HG02885 (cell line): ENCODE measurements around the gene DNAJA2.
A peak's percentile ranks its signal among the peaks of the same experiment; 100 is the strongest.
"Not testable (repeated sequence)": the region's sequence is repeated elsewhere in the genome, so short reads cannot be mapped to it uniquely, and the experiment has no call there.

Experiments used
- ATAC-seq: cut with Tn5 transposase; IDR thresholded peaks from one replicate; pipeline ENCODE4 v1.9.1; 2021; ENCODE audit warnings: mild to moderate bottlenecking; ENCODE audit not compliant: unreplicated experiment, poor library complexity

DNAJA2 gene

DNA sequence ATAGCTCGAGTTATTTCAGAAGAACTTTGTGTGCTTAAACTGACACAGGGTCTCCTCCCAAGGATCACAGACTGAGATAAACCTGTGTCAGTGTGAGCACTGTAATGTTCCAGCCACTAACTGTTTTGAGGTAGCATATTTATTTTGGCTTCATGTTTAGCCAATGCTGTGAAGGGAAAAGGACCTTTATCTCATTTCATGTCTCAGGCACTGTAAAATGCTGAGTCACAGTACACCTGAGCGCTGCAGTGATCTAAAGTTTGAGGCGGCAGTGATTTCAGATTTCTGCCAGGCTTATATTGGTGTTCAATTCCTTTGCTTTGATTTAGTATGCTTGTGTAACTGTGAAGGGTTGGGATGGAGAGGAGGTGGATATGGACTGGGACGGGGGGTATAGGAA is 3.1 kb upstream of the DNAJA2 start:
- no peak for ATAC-seq

DNA sequence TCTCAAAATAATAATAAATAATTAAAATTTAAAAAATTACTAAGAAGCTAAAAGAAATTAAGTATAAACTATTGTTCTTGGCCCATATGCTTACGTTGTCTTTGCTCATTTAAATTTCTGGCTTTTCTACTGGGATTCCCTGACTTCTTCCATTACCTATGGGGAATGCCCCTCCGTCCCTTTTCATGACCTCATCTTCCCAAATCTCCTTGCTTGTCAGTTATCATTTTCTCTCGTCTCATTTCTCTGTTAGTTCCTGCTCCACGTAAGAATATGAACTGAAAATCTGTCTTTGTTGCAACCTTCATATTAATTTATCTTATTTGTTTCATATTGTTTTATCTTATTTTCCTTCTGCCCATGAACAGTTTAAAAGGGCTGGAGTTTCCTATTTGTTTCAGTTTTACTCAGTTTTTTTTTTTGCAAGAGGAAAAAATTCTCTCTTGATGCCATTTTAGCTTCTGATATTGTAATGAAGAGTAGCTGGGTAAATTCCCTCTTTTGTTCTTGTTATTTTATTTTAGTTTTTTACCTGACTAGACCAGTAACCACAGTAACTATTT is 2.5 kb upstream of the DNAJA2 start:
- ATAC-seq, result no peak

DNA sequence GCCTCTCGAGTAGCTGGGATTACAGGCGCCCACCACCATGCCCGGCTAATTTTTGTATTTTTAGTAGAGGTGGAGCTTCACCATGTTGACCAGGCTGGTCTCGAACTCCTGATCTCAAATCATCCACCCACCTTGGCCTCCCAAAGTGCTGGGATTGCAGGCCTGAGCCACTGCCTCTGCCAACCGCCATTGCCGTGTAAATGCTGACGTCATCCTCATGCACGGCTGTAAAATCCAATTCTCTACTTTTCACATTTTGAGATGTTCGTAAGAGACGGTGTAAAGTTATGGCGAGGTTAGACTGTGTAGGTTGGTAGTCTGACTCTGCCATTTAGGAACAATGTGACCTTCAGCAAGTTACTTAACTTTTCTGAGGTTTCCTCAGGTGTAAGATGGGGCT is 1.7 kb upstream of the DNAJA2 start:
- ATAC-seq, result no peak

DNA sequence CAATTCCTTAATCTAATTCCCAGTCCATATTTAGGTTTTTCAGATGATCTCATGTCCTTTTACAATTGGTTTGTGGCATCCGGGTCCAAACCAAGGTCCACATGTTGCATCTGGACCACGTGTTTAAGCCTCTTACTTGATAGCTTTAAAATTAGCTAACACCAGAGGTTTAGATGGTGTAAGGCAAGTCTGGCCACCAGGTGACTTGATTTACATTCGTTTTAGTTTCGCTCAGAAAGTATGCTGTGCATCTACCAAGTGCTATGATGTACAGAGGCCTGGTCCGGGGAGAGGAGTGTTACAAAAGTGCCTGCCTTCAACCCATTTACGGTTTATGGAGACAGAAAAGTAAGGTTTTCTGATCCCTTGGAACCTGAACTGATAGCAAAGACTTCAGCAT is 878 bp upstream of the DNAJA2 start:
- peak; percentile 22 for ATAC-seq

DNA sequence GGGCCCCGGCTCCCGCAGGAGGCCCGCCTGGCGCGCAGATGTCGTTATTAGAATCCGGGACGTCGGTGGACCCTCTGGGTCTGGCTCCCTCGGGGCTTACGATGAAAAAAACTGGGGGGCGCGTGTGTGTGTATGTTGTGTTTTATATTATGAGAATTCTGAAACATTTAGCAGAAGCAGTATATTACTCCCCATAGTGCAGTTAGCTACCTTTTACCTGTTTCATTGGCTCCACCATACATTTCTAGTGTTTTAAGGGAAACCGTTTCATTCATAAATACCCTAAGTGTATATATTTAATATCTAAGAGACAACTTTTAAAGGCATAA is 486 bp upstream of the DNAJA2 start:
- ATAC-seq, result no peak

DNA sequence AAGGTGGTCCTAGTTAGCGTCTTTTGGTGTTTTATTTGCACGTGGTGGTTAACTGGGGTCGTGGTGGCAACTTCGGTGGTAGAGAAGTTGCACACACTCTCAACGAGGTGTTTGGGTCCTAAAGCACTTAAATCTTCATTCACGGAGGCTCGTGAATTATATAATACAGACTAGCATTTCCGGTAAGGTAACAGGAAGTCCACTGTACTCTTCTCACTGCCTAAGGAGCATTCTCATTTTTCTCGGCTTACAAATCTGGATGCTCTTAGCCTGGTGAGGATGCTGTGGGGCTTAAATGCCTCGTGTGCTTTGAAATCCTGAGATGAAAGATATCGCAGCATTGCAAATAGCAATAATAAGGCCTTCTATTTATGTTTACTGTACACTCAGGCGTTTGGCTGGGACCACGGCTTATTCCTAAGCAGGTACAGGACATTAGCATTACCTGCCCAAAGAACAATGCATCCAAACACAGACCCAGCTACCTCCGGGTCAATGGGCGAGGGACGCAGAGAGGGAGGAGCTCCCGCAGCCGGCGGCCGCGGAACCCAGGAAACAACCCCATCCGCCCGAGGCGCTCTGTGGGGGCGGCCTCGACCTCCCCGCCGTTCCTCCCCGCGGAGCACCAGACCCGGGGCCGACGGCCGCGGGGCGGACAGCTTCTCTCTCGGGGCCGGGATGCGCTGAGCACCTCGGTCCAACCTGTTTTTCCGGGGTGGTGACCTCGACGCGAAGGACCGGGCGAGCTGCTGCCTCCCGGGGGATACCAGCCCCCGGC is 856 bp downstream of the DNAJA2 start:
- peak; percentile 54 for ATAC-seq

DNA sequence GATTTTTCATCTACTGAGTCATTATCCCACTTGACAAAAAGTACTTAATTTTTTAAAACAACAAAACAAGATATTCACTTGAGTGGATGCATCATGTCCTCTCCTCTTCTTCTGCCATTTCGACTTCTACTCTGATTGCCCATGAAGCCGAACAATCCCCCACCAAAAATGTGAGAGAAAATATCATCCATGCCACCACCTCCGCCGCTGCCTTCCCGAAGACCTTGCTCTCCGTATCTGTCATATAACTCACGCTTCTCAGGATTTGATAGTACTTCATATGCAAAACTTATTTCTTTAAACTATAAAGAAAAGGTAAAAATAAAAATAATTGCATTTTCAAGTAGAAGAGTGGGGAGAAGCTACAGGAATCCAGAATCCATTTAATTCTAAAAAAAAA is 2.2 kb downstream of the DNAJA2 start:
- no peak for ATAC-seq

DNA sequence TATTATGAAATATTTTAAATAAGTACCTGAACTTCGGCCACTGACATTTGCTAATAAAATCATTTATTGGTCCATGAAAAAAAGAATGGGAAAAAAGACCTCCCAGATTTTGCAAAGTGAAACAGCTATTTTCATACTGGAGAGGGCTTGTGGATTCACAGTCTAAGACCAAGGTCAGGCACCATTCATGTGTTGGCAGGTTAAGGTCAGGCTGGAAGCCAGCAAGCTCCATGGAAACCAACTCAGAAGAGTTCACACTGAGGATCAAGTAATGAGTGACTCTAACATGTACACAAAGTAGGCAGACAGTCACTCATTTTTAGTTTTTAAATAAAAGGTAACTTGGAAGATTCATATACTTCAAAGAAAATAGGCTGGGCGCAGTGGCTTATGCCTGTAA is 3.4 kb downstream of the DNAJA2 start:
- ATAC-seq, result no peak

DNA sequence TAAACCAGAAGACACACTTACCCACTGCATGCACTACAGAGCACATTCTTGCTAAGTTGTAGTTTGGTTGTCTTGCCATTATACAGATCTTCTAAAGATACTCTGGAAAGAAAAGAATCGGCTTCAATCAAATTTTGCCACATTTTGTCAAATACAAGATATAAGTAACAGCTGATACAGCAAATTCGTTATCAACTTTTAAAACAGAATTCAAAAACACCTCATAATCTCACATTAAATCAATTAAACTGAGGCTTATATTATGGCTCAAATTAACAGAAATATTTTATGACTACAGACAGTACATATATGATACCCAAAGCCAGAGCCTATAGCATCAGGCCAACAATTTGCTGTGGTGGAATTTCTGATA is 5.4 kb downstream of the DNAJA2 start:
- no peak for ATAC-seq

DNA sequence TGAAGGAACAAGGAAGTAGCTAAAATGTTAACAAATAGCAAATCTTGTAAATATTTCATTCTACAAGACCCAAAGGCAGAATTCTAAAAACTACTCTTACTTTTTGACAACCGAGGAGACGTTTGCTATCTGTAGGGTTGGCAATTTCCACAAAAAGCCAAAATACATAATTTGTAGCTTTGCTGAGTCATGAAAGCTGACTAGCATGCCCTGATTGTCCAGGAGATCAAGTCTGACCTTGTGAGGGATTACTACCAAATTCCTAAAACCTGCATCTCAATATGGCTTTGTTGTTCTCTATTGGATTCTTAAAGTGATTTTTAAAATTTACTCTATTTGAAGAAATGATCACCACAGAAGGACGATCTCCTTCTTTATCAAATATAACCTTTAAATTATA is 10.8 kb downstream of the DNAJA2 start:
- ATAC-seq, result no peak

DNA sequence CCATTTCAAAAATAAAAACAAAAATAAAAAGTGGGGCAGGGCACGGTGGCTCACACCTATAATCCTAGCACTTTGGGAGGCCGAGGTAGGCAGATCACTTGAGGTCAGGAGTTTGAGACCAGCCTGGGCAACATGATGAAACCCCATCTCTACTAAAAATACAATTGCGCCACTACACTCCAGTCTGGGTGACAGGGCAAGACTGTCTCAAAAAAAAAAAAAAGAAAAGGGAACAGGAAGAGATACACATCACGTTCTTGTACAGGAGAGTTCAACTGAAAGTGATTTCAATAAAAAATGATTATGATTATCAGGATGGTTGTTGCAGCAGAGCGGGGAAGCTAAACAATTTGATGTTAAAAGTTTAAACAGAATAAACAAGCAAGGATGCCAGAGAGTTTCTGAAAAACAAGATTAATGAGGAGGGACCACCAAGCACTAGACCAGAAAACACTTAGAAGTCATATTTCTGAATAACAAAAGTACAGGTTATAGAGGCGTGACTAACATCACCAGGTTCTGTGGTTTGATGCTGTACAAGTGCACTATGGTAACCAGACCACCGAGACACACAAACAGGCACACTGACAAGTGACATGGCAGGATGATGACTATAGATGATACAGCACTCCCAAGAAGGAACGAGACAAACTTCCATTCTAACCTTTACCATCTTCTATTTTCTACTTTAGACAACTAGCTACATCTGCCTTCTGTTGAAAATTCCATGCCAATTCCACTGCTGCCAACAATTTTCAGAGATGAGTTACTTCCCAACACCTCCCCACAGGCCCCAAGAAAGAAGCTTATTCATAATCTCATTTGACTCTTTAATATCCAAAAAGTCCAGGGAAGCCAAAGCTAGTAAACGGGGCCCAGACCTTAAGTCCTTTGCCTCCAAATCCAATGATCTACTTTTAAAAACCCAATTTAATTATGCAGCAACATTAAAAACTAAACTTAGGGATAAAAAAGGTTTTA is 11.8 kb downstream of the DNAJA2 start:
- no peak for ATAC-seq

DNA sequence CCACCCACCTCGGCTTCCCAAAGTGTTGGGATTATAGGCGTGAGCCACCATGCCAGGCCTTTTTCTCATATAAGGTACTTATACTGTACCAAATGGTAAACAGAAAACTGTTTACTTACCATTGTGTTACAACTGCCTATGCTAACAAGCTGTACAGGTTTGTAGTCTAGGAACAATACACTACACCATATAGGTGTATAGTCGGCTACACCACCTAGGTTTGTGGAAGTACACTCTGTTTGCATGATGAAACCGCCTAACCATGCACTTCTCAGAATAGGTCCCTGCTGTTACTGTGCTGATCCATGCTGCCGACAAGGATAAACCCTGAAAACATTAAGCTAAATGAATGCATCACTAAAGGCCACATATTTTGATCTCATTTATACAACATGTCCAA is 18.9 kb downstream of the DNAJA2 start:
- no peak for ATAC-seq

DNA sequence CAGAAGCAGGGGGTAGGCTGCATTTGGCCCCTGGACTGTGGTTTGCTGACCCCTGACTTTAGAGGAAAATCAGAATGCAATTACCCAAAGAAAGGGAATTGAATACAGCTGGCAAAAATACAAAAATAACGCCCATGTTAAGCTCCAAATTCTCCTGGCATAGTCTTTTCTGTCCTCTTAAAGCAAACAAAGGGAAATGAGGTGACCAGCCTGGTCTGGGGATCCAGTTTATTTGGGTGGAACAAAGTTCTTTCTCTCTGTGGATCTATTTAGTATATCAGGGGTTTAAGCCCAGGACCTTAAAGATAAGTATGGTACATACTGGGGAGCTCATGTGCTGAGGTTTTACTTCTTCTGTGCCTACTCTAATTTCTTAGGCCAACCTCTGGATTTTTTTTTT is 23.5 kb downstream of the DNAJA2 start:
- no peak for ATAC-seq

DNA sequence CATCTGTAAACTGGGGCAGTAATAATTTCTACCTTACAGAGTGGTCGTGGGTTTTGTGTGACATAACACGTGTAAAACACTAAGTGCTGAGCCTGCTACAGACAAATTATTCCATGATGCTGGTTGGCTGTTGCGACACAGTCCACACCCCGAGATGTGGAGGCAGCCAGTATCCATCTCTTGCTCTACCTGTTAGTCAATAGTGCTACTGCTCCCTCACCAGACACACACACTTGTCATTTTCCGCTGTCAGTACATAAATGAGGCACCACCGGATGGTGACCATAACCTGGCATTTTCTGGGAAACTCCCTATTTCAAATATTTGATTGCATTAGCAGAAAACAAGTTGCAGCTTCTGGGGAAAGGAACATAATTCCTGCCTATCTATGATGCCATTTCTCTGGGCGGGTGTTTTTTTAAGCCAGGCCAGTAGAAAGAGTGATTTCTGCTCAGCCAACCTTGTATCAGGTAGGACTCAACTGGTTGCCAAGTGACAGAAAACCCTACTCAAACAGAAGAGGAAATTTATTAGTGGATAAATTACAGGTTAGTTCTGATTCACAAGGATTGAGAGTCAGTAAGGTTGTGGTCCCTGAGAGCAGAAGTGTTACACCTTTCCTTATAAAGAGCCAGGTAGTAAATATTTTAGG is 24.1 kb downstream of the DNAJA2 start:
- ATAC-seq, result no peak

DNA sequence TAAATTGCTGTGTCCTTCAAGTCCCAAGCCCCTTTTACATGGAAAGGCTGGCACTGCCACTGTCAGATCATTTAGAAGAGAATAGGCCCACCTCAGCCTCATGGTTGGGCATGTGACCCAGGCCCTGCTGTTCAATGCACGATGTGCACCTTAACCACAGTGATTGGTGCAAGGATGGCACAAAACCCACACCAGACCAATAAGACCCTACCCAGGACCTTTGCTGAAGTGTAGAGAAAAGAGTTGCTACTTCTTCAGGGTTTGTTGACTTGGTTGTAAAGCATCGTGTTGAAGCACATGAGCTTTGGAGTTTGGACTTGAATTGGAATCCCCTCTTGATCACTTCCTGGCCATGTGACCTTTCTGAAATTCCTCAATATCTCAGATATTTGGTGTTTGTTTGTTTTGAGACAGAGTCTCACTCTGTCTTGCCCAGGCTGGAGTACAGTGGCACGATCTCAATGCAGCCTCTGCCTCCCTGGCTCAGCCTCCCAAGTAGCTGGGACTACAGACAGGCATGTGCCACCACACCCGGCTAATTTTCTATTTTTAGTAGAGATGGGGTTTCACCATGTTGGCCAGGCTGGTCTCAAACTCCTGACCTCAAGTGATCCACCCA is 24.8 kb downstream of the DNAJA2 start:
- ATAC-seq, result no peak

DNA sequence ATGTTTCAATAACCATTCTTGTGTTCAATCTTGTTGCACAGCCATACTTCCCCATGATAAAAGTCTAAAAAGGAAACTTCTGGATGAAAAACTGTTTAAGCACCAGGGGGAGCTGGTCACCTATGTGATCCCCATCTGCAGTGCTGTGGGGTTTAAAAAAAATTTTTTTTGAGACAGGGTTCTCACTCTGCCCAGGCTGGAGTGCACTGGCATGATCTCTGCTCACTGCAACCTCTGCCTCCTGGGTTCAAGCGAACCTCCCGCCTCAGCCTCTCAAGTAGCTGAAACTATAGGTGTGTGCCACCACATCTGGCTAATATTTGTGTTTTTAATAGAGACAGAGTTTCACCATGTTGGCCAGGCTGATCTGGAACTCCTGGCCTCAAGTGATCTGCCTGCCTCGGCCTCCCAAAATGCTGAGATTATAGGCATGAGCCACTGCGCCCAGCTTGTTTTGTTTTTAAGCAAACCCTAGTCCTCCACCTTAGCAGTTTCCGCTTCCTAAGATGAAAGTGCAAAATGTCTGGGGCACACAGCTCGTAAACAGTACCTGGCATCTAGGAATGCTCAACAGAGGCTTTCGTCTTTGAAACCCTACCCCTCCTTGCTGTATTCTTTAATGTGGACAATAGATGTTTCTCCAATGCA is 25.4 kb downstream of the DNAJA2 start:
- ATAC-seq, result peak; percentile 79

DNA sequence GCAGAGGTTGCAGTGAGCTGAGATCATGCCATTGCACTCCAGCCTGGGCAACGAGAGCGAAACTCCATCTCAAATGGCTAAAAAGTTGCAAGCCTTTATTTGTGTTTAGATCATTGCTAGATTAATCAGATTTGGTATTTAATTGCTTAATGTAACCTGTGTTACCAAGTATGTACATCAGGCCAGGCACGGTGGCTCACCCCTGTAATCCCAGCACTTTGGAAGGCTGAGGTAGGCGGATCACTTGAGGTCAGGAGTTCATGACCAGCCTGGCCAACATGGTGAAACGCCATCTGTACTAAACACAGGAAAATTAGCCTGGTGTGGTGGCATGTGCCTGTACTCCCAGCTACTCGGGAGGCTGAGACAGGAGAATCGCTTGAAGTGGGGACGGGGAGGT is 28.8 kb downstream of the DNAJA2 start:
- ATAC-seq, result not testable (repeated sequence)

DNA sequence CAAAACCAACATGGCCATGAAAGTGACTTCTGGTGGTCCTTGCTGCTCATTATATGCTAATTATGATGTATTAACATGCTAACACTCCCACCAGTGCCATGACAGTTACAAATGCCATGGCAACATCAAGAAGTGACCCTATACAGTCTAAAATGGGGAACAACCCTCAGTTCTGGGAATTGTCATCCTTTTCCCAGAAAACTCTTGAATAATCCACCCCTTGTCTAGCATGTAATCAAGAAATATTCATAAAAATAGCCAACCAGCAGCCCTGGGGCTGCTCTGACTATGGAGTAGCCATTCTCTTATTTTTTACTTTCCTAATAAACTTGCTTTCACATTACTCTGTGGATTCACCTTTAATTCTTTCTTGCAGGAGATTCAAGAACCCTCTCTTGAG is 35.9 kb downstream of the DNAJA2 start:
- no peak for ATAC-seq

DNA sequence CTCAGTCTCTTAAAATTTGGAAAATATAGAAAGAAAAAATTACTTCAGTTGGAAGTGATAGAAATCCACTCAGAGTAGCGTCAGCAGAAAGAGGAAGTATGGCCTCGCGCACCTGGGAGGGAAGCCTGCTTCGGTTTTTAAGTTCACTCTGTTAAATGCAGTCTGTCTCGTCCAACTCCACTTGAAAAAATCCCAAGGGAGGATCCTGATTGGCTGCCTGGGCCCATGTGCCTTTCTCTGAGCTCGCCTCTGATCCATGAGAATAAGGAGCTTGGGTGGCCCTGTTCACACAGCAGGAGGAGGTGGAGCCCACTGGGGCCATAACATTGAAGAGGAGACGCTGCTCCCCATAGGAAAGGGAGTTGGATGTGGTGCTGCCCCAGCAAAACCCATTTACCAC is 40.7 kb downstream of the DNAJA2 start:
- peak; percentile 69 for ATAC-seq

DNA sequence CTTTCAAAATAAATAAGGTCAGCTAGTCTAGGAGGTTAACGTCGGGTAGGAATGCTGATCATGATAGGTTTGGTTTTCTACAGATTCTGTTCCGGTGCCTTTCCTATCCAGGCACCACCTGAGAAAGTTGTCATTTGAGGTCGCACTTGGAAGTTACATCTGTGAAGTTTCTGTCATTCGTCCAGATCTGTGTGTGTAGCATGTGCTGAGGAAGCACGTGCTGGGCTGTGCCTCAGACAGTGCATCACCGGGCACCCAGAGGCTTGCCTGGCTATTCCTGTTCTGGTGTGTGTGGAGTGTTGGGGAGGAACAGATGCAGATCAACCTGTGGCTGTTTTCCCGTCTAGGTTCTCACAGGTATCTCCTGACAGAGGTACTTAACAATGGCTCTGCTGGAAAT is 42.6 kb downstream of the DNAJA2 start:
- ATAC-seq, result no peak
